ENCODE data around the gene SERPINB5.

DNA sequence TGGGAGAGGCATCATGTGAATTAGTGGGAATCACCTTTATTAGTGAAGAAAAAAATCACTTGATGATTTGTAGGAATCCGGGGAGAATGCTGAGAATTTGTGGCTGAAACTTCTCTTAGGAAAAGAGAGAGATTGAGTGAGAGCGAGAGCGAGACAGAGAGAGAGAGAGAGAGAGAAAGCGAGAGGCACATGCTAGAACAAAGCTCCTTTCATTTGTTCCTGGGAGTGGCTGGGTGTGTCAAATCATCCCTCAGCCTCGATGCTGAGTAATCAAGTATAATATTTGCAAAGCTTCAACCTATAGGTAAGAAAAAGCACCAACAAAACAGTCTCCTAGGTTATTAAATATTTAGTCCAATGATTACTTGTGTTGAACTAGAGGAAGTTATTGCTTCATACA, 4.4 kb upstream of the SERPINB5 start:
- TF ChIP-seq, protein P1, sequence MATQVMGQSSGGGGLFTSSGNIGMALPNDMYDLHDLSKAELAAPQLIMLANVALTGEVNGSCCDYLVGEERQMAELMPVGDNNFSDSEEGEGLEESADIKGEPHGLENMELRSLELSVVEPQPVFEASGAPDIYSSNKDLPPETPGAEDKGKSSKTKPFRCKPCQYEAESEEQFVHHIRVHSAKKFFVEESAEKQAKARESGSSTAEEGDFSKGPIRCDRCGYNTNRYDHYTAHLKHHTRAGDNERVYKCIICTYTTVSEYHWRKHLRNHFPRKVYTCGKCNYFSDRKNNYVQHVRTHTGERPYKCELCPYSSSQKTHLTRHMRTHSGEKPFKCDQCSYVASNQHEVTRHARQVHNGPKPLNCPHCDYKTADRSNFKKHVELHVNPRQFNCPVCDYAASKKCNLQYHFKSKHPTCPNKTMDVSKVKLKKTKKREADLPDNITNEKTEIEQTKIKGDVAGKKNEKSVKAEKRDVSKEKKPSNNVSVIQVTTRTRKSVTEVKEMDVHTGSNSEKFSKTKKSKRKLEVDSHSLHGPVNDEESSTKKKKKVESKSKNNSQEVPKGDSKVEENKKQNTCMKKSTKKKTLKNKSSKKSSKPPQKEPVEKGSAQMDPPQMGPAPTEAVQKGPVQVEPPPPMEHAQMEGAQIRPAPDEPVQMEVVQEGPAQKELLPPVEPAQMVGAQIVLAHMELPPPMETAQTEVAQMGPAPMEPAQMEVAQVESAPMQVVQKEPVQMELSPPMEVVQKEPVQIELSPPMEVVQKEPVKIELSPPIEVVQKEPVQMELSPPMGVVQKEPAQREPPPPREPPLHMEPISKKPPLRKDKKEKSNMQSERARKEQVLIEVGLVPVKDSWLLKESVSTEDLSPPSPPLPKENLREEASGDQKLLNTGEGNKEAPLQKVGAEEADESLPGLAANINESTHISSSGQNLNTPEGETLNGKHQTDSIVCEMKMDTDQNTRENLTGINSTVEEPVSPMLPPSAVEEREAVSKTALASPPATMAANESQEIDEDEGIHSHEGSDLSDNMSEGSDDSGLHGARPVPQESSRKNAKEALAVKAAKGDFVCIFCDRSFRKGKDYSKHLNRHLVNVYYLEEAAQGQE (IDR thresholded peaks at IDR 0.05): no peak
- no peak for TF ChIP-seq FOSB (CRISPR knock-in tag; IDR thresholded peaks at IDR 0.05)
- no peak for TF ChIP-seq BHLHE40 (IDR thresholded peaks at IDR 0.05; ENCODE audit: low read depth, low read length)
- TF ChIP-seq POLR2A (IDR thresholded peaks at IDR 0.05; ENCODE audit: low read length): no peak
- no peak for TF ChIP-seq CTCF (IDR thresholded peaks at IDR 0.05)
- no peak for TF ChIP-seq RFX5 (IDR thresholded peaks at IDR 0.05)
- no peak for TF ChIP-seq USF2 (IDR thresholded peaks at IDR 0.05)
- TF ChIP-seq EP300 (IDR thresholded peaks at IDR 0.05): no peak
- no peak for TF ChIP-seq MAZ (IDR thresholded peaks at IDR 0.05; ENCODE audit: borderline replicate concordance, low read depth, low read length)
- no peak for TF ChIP-seq POLR2AphosphoS2 (conservative IDR thresholded peaks at IDR 0.05; ENCODE audit: low read length)
- TF ChIP-seq PHF8 (IDR thresholded peaks at IDR 0.05; ENCODE audit: borderline replicate concordance, low read depth): no peak
- no peak for TF ChIP-seq RNF2 (IDR thresholded peaks at IDR 0.05; ENCODE audit: borderline replicate concordance, low read depth)
- TF ChIP-seq HOXB13 (CRISPR knock-in tag; IDR thresholded peaks at IDR 0.05; ENCODE audit: low read depth): no peak
- TF ChIP-seq, protein P2, sequence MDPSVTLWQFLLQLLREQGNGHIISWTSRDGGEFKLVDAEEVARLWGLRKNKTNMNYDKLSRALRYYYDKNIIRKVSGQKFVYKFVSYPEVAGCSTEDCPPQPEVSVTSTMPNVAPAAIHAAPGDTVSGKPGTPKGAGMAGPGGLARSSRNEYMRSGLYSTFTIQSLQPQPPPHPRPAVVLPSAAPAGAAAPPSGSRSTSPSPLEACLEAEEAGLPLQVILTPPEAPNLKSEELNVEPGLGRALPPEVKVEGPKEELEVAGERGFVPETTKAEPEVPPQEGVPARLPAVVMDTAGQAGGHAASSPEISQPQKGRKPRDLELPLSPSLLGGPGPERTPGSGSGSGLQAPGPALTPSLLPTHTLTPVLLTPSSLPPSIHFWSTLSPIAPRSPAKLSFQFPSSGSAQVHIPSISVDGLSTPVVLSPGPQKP (IDR thresholded peaks at IDR 0.05; ENCODE audit: low read depth, low read length): no peak

Measured in A549 (cell line).